H1 (cell line): ENCODE results near the gene WDR33. TPM values are rescaled to one million over a fixed set of nuclear protein-coding genes. Genes with fewer than 3 reads are reported as not detected.

Experiments
- CTCF ChIA-PET: fragments of 300-600 bp; sonication (Branson Sonifier 250); formaldehyde crosslinking; loops from one replicate; lab custom pipeline; 2021; ENCODE audit not compliant: partially characterized antibody; lab: Charles Lee
- POLR2A ChIA-PET: fragments of 300-600 bp; sonication (Branson Sonifier 250); formaldehyde crosslinking; loops from one replicate; lab custom pipeline; 2021; ENCODE audit warnings: inconsistent platforms; ENCODE audit not compliant: partially characterized antibody; lab: Charles Lee
- DNase-seq, 2 experiments: peaks; one replicate each; pipeline versions ENCODE4 v3.0.0 to v3.0.0-alpha.2; 2010 to 2022; ENCODE audit warnings: low spot score in 2 of 2, low read depth in 1 of 2, mixed read lengths in 1 of 2
- FAIRE-seq: peaks from 2 replicates; lab custom pipeline; 2011; peaks lifted over from hg19 to GRCh38; lab: Jason Lieb, UNC
- H2AFZ ChIP-seq: 2 replicates; pipeline ENCODE4 v1.8.1; 2012; ENCODE audit warnings: low read length, inconsistent platforms
- H2AK5ac ChIP-seq: 2 replicates; pipeline ENCODE4 v1.6.1; 2013; ENCODE audit warnings: low read depth, low read length
- H2BK120ac ChIP-seq: replicated peaks from 2 replicates; pipeline ENCODE3; 2013; ENCODE audit warnings: low read depth, low read length, inconsistent platforms
- H2BK12ac ChIP-seq: 2 replicates; pipeline ENCODE4 v1.6.1; 2013; ENCODE audit warnings: low read depth, low read length
- H2BK15ac ChIP-seq: 2 replicates; pipeline ENCODE4 v1.6.1; 2013; ENCODE audit warnings: low read length
- H2BK20ac ChIP-seq: 2 replicates; pipeline ENCODE4 v1.6.1; 2013; ENCODE audit warnings: low read length
- H2BK5ac ChIP-seq: 2 replicates; pipeline ENCODE4 v1.6.1; 2013; ENCODE audit warnings: low read depth, low read length
- H3K14ac ChIP-seq: 2 replicates; pipeline ENCODE4 v1.6.1; 2013; ENCODE audit warnings: inconsistent platforms; ENCODE audit not compliant: insufficient read length
- H3K18ac ChIP-seq: 2 replicates; pipeline ENCODE4 v1.6.1; 2013; ENCODE audit warnings: low read length; ENCODE audit errors: extremely low read depth
- H3K23ac ChIP-seq: 2 replicates; pipeline ENCODE4 v1.6.1; 2013; ENCODE audit warnings: inconsistent platforms; ENCODE audit not compliant: insufficient read length
- H3K23me2 ChIP-seq: 2 replicates; pipeline ENCODE4 v1.6.1; 2013; ENCODE audit warnings: low read depth, low read length
- H3K27ac ChIP-seq: 2 replicates; pipeline ENCODE4 v1.6.1; 2011; ENCODE audit warnings: low read depth, low read length, inconsistent platforms
- H3K27me3 ChIP-seq, 4 experiments: replicated peaks in 1 of 4; 1 replicate in 1 of 4; 2 replicates in 3 of 4; pipeline versions ENCODE4 v1.6.1 to v1.8.1; 2011 to 2013; ENCODE audit warnings: low read length in 3 of 4, mild to moderate bottlenecking in 3 of 4, inconsistent platforms in 2 of 4, mixed read lengths in 2 of 4, moderate library complexity in 1 of 4; ENCODE audit not compliant: control insufficient read depth in 3 of 4, insufficient read depth in 3 of 4; ENCODE audit errors: extremely low read depth in 1 of 4
- H3K36me3 ChIP-seq, 4 experiments: 2 replicates each; pipeline versions ENCODE4 v1.6.1 to v1.8.1; 2011 to 2013; ENCODE audit warnings: mild to moderate bottlenecking in 4 of 4, low read length in 3 of 4, moderate library complexity in 2 of 4, control low read depth in 1 of 4, inconsistent platforms in 1 of 4; ENCODE audit not compliant: insufficient read depth in 4 of 4, control insufficient read depth in 2 of 4
- H3K4ac ChIP-seq: replicated peaks from 2 replicates; pipeline ENCODE3; 2013; ENCODE audit warnings: low read length, low read depth, mixed read lengths, inconsistent platforms; ENCODE audit not compliant: insufficient read length
- H3K4me1 ChIP-seq, 4 experiments: replicated peaks in 1 of 4; 1 replicate in 1 of 4; 2 replicates in 3 of 4; pipeline versions ENCODE4 v1.6.1 to v1.8.1; 2011 to 2013; ENCODE audit warnings: low read length in 3 of 4, inconsistent platforms in 2 of 4, mixed read lengths in 1 of 4; ENCODE audit not compliant: insufficient read depth in 4 of 4, control insufficient read depth in 3 of 4
- H3K4me2 ChIP-seq, 2 experiments: 2 replicates each; pipeline versions ENCODE4 v1.6.1 to v1.8.1; 2011 to 2013; ENCODE audit warnings: low read depth in 2 of 2, low read length in 2 of 2, control low read depth in 1 of 2, inconsistent platforms in 1 of 2, mild to moderate bottlenecking in 1 of 2; ENCODE audit not compliant: insufficient read depth in 1 of 2
- H3K4me3 ChIP-seq, 4 experiments: fragments of 200-600, 300-600 bp in 1 of 4; sonication (generic), shearing (Covaris generic), sonication (Bioruptor Twin) in 1 of 4; 2 replicates each; pipeline versions ENCODE4 v1.5.1 to v1.8.1; 2011 to 2016; ENCODE audit warnings: low read length in 4 of 4, low read depth in 3 of 4, control low read depth in 2 of 4, inconsistent platforms in 2 of 4, mild to moderate bottlenecking in 2 of 4, mixed read lengths in 1 of 4, moderate library complexity in 1 of 4; ENCODE audit not compliant: insufficient read depth in 2 of 4; ENCODE audit errors: extremely low read depth in 1 of 4
- H3K56ac ChIP-seq: replicated peaks from 2 replicates; pipeline ENCODE3; 2013; ENCODE audit warnings: low read depth, mild to moderate bottlenecking, mixed read lengths, low read length, inconsistent platforms; ENCODE audit not compliant: insufficient read length
- H3K79me1 ChIP-seq: 2 replicates; pipeline ENCODE4 v1.6.1; 2013; ENCODE audit warnings: low read depth, low read length, control low read depth
- H3K79me2 ChIP-seq, 2 experiments: 2 replicates each; pipeline versions ENCODE4 v1.6.1 to v1.8.1; 2012 to 2013; ENCODE audit warnings: low read length in 2 of 2, mild to moderate bottlenecking in 2 of 2, inconsistent platforms in 1 of 2; ENCODE audit not compliant: insufficient read depth in 2 of 2, control insufficient read depth in 1 of 2
- H3K9ac ChIP-seq, 4 experiments: replicated peaks in 1 of 4; 1 replicate in 1 of 4; 2 replicates in 3 of 4; pipeline versions ENCODE4 v1.6.1 to v1.8.1; 2011 to 2013; ENCODE audit warnings: low read depth in 3 of 4, low read length in 3 of 4, control low read depth in 2 of 4, mild to moderate bottlenecking in 2 of 4, moderate library complexity in 2 of 4, inconsistent platforms in 1 of 4; ENCODE audit errors: extremely low read depth in 1 of 4
- H3K9me3 ChIP-seq, 2 experiments: 2 replicates each; pipeline versions ENCODE4 v1.6.1 to v1.8.1; 2012 to 2013; ENCODE audit warnings: mild to moderate bottlenecking in 2 of 2, moderate library complexity in 2 of 2, control low read depth in 1 of 2, inconsistent platforms in 1 of 2, low read depth in 1 of 2, low read length in 1 of 2, mixed read lengths in 1 of 2; ENCODE audit not compliant: insufficient read depth in 2 of 2
- H4K20me1 ChIP-seq, 2 experiments: replicated peaks in 1 of 2; 2 replicates each; pipeline versions ENCODE3 to v1.8.1; 2011 to 2013; ENCODE audit warnings: inconsistent platforms in 2 of 2, low read length in 2 of 2, mild to moderate bottlenecking in 1 of 2; ENCODE audit not compliant: insufficient read depth in 2 of 2, control insufficient read depth in 1 of 2
- H4K5ac ChIP-seq: 2 replicates; pipeline ENCODE4 v1.6.1; 2013; ENCODE audit warnings: low read length, low read depth, mixed read lengths, inconsistent platforms; ENCODE audit not compliant: insufficient read length
- H4K8ac ChIP-seq: 2 replicates; pipeline ENCODE4 v1.8.0; 2013; ENCODE audit warnings: mild to moderate bottlenecking, moderate library complexity, low read length, inconsistent platforms; ENCODE audit not compliant: insufficient read depth; ENCODE audit errors: extremely low read depth
- H4K91ac ChIP-seq: replicated peaks from 2 replicates; pipeline ENCODE3; 2013; ENCODE audit warnings: low read length, mixed read lengths, inconsistent platforms; ENCODE audit not compliant: insufficient read length
- WGBS, 2 experiments: shearing (Covaris generic) in 1 of 2; methylation state at CpG; one replicate each; pipeline versions ENCODE4 v1.1.6 to v1.1.7; 2013 to 2015; ENCODE audit warnings: low lambda C conversion rate in 2 of 2, mixed read lengths in 2 of 2, inconsistent platforms in 1 of 2, low coverage in 1 of 2, missing lambda C conversion rate in 1 of 2; ENCODE audit not compliant: insufficient replicate concordance in 2 of 2, insufficient coverage in 1 of 2, insufficient read length in 1 of 2; ENCODE audit errors: extremely low coverage in 1 of 2, missing lambda C conversion rate in 1 of 2; 5-methylcytosine and 5-hydroxymethylcytosine counted together
- polyA plus RNA-seq, 7 experiments: library from polyadenylated mRNA; depleted of rRNA in 3 of 7; stranded (reverse) in 5 of 7; unstranded in 2 of 7; fragments of >200 nt in 5 of 7; fragments of 200-250 nt in 2 of 7; gene quantifications; 1 replicate in 5 of 7; 2 replicates in 1 of 7; 4 replicates in 1 of 7; pipeline versions ENCODE4 v1.2.1 to v1.2.3, GENCODE V29; 2011 to 2013; ENCODE audit warnings: missing spikeins in 2 of 7, mixed read lengths in 2 of 7
- total RNA-seq: library from RNA; stranded (reverse); fragmentation: NEBNext Ultra II Directional; extraction: Animal tissue kit (Norgen Biotek cat#: 25700); gene quantifications from 2 replicates; pipeline ENCODE4 v1.2.1, GENCODE V29; 2021

The WDR33 gene
- total and polyA plus RNA-seq, 2 of the 8 experiments (the other 6 are each of a cell fraction or from before 2014, with no cell fraction given) = 18.1 to 82.7 TPM

GRCh38 chr2:127805491-127805890 lies 5.5 kb downstream of the WDR33 start:
- H2AFZ ChIP-seq = no peak overlapping the region

More at GRCh38 chr2:127805491-127805890, 5.5 kb downstream of the WDR33 start:
- no peak for FAIRE-seq
- no peak overlapping the region for H2AK5ac ChIP-seq
- H2BK5ac ChIP-seq = no peak overlapping the region
- H3K36me3 ChIP-seq = no peaks in the 10 kb centered on the region
- no peaks in the 10 kb centered on the region for H3K23me2 ChIP-seq
- no peak overlapping the region for H2BK20ac ChIP-seq
- H3K18ac ChIP-seq = no peak overlapping the region
- H3K79me1 ChIP-seq = no peaks in the 10 kb centered on the region
- CTCF ChIA-PET = interaction anchor here (1.3 to 1.6 kb wide), 2 partner anchors 11 to 23 kb away, joined by 3 read pairs; no protein-coding TSS in a partner anchor
- 86% methylated on average over 6 of the region's 6 CpGs; no CpG with 5 or more reads in 1 of the 2 experiments for WGBS, 2 experiments
- no peak overlapping the region for H3K27ac ChIP-seq
- no peak overlapping the region for H2BK12ac ChIP-seq
- no peak overlapping the region for H3K4ac ChIP-seq
- no peak overlapping the region for H4K91ac ChIP-seq
- H2BK15ac ChIP-seq = no peak overlapping the region
- H3K27me3 ChIP-seq = no peaks in the 10 kb centered on the region
- no peak for DNase-seq
- no peak overlapping the region for H3K23ac ChIP-seq
- no peak overlapping the region for H4K8ac ChIP-seq
- H3K9ac ChIP-seq = no peak overlapping the region
- no peak overlapping the region for H2BK120ac ChIP-seq
- peaks cover 8 to 20% of the 10 kb centered on the region in 2 experiments for H4K20me1 ChIP-seq
- no peaks in the 10 kb centered on the region for H3K9me3 ChIP-seq
- H3K14ac ChIP-seq = no peak overlapping the region
- no peak overlapping the region for H4K5ac ChIP-seq
- H3K4me3 ChIP-seq = no peak overlapping the region
- H3K56ac ChIP-seq = no peak overlapping the region
- peaks cover 39 to 98% of the 10 kb centered on the region in 2 experiments for H3K79me2 ChIP-seq
- peaks cover 0 to 3% (median 0%) of the 10 kb centered on the region in 4 experiments; a peak in 1 of 7 replicates for H3K4me1 ChIP-seq
- POLR2A ChIA-PET = interaction anchor here (0.9 to 3.0 kb wide), 3 partner anchors 9 to 14 kb away, joined by 3 to 14 read pairs (median 5); no protein-coding TSS in a partner anchor
- H3K4me2 ChIP-seq = no peak overlapping the region
